PFSK-1 (cell line): Measurements from ENCODE around the gene AIF1.

ENCODE experiments used
- FOXP2 ChIP-seq: optimal IDR thresholded peaks from 2 replicates; pipeline ENCODE3; 2011; ENCODE audit warnings: borderline replicate concordance, control low read depth, inconsistent platforms; ENCODE audit not compliant: insufficient read depth; ENCODE audit errors: extremely low read length, extremely low read depth
- POLR2AphosphoS5 ChIP-seq: IDR thresholded peaks from 2 replicates; pipeline ENCODE4 v1.6.1; 2012; ENCODE audit warnings: low read depth, mild to moderate bottlenecking, control low read depth, low read length, moderate library complexity
- REST ChIP-seq, 2 experiments: IDR thresholded peaks; 2 replicates each; pipeline versions ENCODE4 v1.6.1 to v1.8.0; 2011 to 2012; ENCODE audit warnings: low read depth in 2 of 2, low read length in 2 of 2, control low read depth in 1 of 2, inconsistent platforms in 1 of 2, mild to moderate bottlenecking in 1 of 2, moderate library complexity in 1 of 2; ENCODE audit not compliant: insufficient read depth in 1 of 2
- SIN3A ChIP-seq: IDR thresholded peaks from 2 replicates; pipeline ENCODE4 v1.6.1; 2012; ENCODE audit warnings: mild to moderate bottlenecking, low read length, moderate library complexity, borderline replicate concordance; ENCODE audit not compliant: insufficient read depth
- TAF1 ChIP-seq: IDR thresholded peaks from 2 replicates; pipeline ENCODE4 v1.6.1; 2012; ENCODE audit warnings: low read length, control low read depth, borderline replicate concordance; ENCODE audit not compliant: insufficient read depth

Gene AIF1

GRCh38 chr6:31586599-31587281 is 28.3 kb upstream of the AIF1 start:
- TF ChIP-seq FOXP2 (no peak), TAF1 (no peak), REST (IDR thresholded peaks at IDR 0.05; ENCODE audit: insufficient read depth in 1 of 2, low read depth in 2 of 2, low read length in 2 of 2) (no peak), SIN3A (no peak), POLR2AphosphoS5 (no peak)

GRCh38 chr6:31587791-31588777 is 26.9 kb upstream of the AIF1 start:
- TF ChIP-seq SIN3A (no peak), FOXP2 (no peak), REST (IDR thresholded peaks at IDR 0.05; ENCODE audit: insufficient read depth in 1 of 2, low read depth in 2 of 2, low read length in 2 of 2) (no peak), TAF1 (no peak)

GRCh38 chr6:31588871-31589650 is 26.0 kb upstream of the AIF1 start:
- TF ChIP-seq SIN3A: no peak
- no peak for TF ChIP-seq TAF1
- no peak for TF ChIP-seq POLR2AphosphoS5
- TF ChIP-seq FOXP2: no peak
- TF ChIP-seq REST (IDR thresholded peaks at IDR 0.05; ENCODE audit: insufficient read depth in 1 of 2, low read depth in 2 of 2, low read length in 2 of 2): no peak

- TF ChIP-seq REST (IDR thresholded peaks at IDR 0.05; ENCODE audit: insufficient read depth in 1 of 2, low read depth in 2 of 2, low read length in 2 of 2) (no peak), POLR2AphosphoS5 (no peak), SIN3A (no peak), TAF1 (no peak), FOXP2 (no peak)
These were observed 22.6 kb upstream of the AIF1 start for GRCh38 chr6:31592396-31592771.
